GM18519 (cell line): Measurements from ENCODE around the gene TMEM174.

ENCODE experiments used
- ATAC-seq: cut with Tn5 transposase; IDR thresholded peaks from one replicate; pipeline ENCODE4 v1.9.1; 2021; ENCODE audit warnings: mild to moderate bottlenecking, moderate library complexity; ENCODE audit not compliant: unreplicated experiment, low FRiP score

Gene TMEM174

GRCh38 chr5:73172951-73173350 lies at the start of gene TMEM174:
TMEM174 (plus strand) TSS chr5:73173193; CDS start chr5:73173244, 51 bp downstream.
- no peak for ATAC-seq

- ATAC-seq: no peak
Observed at GRCh38 chr5:73125289-73125688, 47.7 kb upstream of the TMEM174 start.

- ATAC-seq: no peak
Observed at GRCh38 chr5:73126381-73126780, 46.6 kb upstream of the TMEM174 start.

- ATAC-seq: no peak
Observed at GRCh38 chr5:73126957-73127356, 46.0 kb upstream of the TMEM174 start.

- ATAC-seq: no peak
Observed at GRCh38 chr5:73129143-73129542, 43.9 kb upstream of the TMEM174 start.

- ATAC-seq: no peak
Observed at GRCh38 chr5:73130811-73131210, 42.2 kb upstream of the TMEM174 start.

GRCh38 chr5:73131711-73132425 lies 41.1 kb upstream of the TMEM174 start:
- ATAC-seq: no peak

GRCh38 chr5:73132759-73133158 lies 40.2 kb upstream of the TMEM174 start:
- no peak for ATAC-seq

- no peak for ATAC-seq
Observed at GRCh38 chr5:73135021-73135420, 38.0 kb upstream of the TMEM174 start.

GRCh38 chr5:73135429-73136054 lies 37.5 kb upstream of the TMEM174 start:
- no peak for ATAC-seq

- no peak for ATAC-seq
Observed at GRCh38 chr5:73136055-73136562, 36.9 kb upstream of the TMEM174 start.

GRCh38 chr5:73137563-73138530 lies 35.1 kb upstream of the TMEM174 start:
- no peak for ATAC-seq

- ATAC-seq: no peak
Observed at GRCh38 chr5:73139485-73139884, 33.5 kb upstream of the TMEM174 start.

- no peak for ATAC-seq
Observed at GRCh38 chr5:73140801-73141200, 32.2 kb upstream of the TMEM174 start.

- no peak for ATAC-seq
Observed at GRCh38 chr5:73142035-73142434, 31.0 kb upstream of the TMEM174 start.

GRCh38 chr5:73143716-73144115 lies 29.3 kb upstream of the TMEM174 start:
- no peak for ATAC-seq

- no peak for ATAC-seq
Observed at GRCh38 chr5:73149540-73149939, 23.5 kb upstream of the TMEM174 start.

GRCh38 chr5:73150876-73151275 lies 22.1 kb upstream of the TMEM174 start:
- no peak for ATAC-seq

- no peak for ATAC-seq
Observed at GRCh38 chr5:73151766-73152410, 21.1 kb upstream of the TMEM174 start.
